Stimulated activated CD4-positive, alpha-beta T cell treated with anti-CD3 and anti-CD28 coated beads, TNF-alpha, amount 100 ng/mL, for 4 hours (primary cell): ENCODE measurements around the gene DDX6.
"Not testable (repeated sequence)": the region's sequence is repeated elsewhere in the genome, so short reads cannot be mapped to it uniquely, and the experiment has no call there.

Experiments
- DNase-seq, 3 experiments: peaks; one replicate each; pipeline ENCODE4 v3.0.0-alpha.2; 2020; ENCODE audit warnings: low read depth in 3 of 3

The DDX6 gene

GRCh38 chr11:118744046-118744445, 46.9 kb downstream of the DDX6 start:
- no peak for DNase-seq

GRCh38 chr11:118742304-118742703, 48.7 kb downstream of the DDX6 start:
- no peak for DNase-seq

- DNase-seq: no peak
These were observed 50.1 kb downstream of the DDX6 start for GRCh38 chr11:118740892-118741291.

GRCh38 chr11:118735203-118735602, 55.8 kb downstream of the DDX6 start:
- no peak for DNase-seq

- DNase-seq: no peak
These were observed 56.9 kb downstream of the DDX6 start for GRCh38 chr11:118734031-118734430.

- DNase-seq: not testable (repeated sequence)
These were observed 61.2 kb downstream of the DDX6 start for GRCh38 chr11:118729753-118730152.

GRCh38 chr11:118728112-118728511, 62.9 kb downstream of the DDX6 start:
- not testable (repeated sequence) for DNase-seq

GRCh38 chr11:118727721-118728066, 63.3 kb downstream of the DDX6 start:
- DNase-seq: not testable (repeated sequence)

- not testable (repeated sequence) for DNase-seq
These were observed 63.8 kb downstream of the DDX6 start for GRCh38 chr11:118727001-118727720.

- DNase-seq: not testable (repeated sequence)
These were observed 69.4 kb downstream of the DDX6 start for GRCh38 chr11:118721478-118722015.

- not testable (repeated sequence) for DNase-seq
These were observed 70.2 kb downstream of the DDX6 start for GRCh38 chr11:118720740-118721139.

GRCh38 chr11:118720078-118720477, 70.9 kb downstream of the DDX6 start:
- not testable (repeated sequence) for DNase-seq

GRCh38 chr11:118718562-118718961, 72.4 kb downstream of the DDX6 start:
- not testable (repeated sequence) for DNase-seq

- DNase-seq: not testable (repeated sequence)
These were observed 73.2 kb downstream of the DDX6 start for GRCh38 chr11:118717733-118718132.

- DNase-seq: not testable (repeated sequence)
These were observed 73.7 kb downstream of the DDX6 start for GRCh38 chr11:118717221-118717620.

GRCh38 chr11:118715837-118716260, 75.1 kb downstream of the DDX6 start:
- DNase-seq: no peak

GRCh38 chr11:118715245-118715831, 75.6 kb downstream of the DDX6 start:
- DNase-seq: no peak

GRCh38 chr11:118714816-118715215, 76.1 kb downstream of the DDX6 start:
- no peak for DNase-seq

- not testable (repeated sequence) for DNase-seq
These were observed 76.5 kb downstream of the DDX6 start for GRCh38 chr11:118714416-118714815.

GRCh38 chr11:118708296-118708695, 82.7 kb downstream of the DDX6 start:
- no peak for DNase-seq

- DNase-seq: no peak
These were observed 84.5 kb downstream of the DDX6 start for GRCh38 chr11:118706546-118706825.

GRCh38 chr11:118705791-118706545, 85.0 kb downstream of the DDX6 start:
- no peak for DNase-seq
